ENCODE data around the gene CRADD. TPM values are rescaled to one million over a fixed set of nuclear protein-coding genes. Genes with fewer than 3 reads are reported as not detected.

CRADD gene
- total and polyA plus RNA-seq, 10 of the 15 experiments (the other 5 are each of a cell fraction or from before 2014, with no cell fraction given) = 7.6 to 15.5 (median 11.7) TPM

DNA sequence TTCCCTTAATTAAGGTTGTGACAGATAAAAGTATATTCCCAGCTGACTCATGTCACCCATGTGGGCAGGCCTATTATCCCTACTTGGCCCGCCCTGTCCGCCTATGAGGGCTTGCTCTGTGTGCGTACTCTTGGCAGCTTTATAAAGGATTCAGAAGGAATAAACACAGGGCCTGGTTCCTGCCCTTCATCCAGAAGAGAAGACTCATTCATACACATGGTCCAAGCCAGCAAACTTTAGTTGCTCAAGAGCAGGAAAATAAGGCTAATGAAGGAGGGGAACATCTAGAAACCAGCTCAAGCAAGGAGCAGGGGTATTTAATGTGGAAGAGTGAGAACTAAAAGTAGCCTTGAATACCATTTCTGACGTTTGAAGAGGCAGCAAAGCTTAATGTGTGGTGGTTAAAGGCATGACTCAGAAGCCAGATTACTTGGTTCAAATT, 141.9 kb downstream of the CRADD start (continued):
- TF ChIP-seq GATAD2B (conservative IDR thresholded peaks at IDR 0.05; ENCODE audit: low read depth) (no peak), MTA3 (IDR thresholded peaks at IDR 0.05; ENCODE audit: borderline replicate concordance, low read length) (no peak), JUNB (IDR thresholded peaks at IDR 0.05) (no peak)
- TF ChIP-seq, protein P1, sequence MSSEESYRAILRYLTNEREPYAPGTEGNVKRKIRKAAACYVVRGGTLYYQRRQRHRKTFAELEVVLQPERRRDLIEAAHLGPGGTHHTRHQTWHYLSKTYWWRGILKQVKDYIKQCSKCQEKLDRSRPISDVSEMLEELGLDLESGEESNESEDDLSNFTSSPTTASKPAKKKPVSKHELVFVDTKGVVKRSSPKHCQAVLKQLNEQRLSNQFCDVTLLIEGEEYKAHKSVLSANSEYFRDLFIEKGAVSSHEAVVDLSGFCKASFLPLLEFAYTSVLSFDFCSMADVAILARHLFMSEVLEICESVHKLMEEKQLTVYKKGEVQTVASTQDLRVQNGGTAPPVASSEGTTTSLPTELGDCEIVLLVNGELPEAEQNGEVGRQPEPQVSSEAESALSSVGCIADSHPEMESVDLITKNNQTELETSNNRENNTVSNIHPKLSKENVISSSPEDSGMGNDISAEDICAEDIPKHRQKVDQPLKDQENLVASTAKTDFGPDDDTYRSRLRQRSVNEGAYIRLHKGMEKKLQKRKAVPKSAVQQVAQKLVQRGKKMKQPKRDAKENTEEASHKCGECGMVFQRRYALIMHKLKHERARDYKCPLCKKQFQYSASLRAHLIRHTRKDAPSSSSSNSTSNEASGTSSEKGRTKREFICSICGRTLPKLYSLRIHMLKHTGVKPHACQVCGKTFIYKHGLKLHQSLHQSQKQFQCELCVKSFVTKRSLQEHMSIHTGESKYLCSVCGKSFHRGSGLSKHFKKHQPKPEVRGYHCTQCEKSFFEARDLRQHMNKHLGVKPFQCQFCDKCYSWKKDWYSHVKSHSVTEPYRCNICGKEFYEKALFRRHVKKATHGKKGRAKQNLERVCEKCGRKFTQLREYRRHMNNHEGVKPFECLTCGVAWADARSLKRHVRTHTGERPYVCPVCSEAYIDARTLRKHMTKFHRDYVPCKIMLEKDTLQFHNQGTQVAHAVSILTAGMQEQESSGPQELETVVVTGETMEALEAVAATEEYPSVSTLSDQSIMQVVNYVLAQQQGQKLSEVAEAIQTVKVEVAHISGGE (CRISPR knock-in tag; IDR thresholded peaks at IDR 0.05) = no peak

DNA sequence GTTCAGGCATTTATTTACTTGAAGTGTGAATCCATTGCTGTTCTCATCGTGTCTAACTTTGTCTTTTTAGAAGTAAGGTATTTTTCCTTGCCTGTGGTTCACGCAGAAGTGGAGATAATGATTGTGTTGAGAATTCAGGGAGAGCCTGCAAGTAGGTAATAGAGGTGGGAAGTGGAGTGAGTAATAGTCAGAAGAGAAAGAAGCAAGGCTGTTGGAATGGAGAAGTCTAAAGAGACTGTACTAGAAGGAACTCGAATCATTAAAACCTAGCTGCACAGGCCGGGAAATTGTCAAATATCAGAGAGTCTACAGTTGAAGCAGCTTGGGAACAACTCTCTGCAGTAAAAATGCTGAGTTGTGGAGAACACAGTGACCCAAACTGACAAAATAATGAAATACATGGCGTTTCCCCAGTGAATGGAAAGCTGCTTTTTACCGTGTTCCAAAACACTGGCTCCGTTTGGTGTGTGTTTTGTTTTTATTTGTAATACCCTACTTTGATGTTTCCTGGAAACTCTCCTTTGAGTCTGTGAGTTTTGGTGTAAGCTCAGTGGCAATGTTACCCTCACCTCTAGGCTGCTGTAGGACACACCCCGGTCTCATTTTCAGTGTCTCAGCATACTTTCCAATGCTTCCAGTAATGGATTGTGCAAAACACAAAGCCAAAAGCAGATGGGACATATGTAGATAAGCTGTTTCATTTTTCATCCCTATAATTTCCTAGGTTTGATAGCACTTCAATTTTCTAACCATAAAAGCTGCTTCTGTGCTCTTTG, 146.6 kb downstream of the CRADD start:
- FAIRE-seq (peak; percentile 52), DNase-seq (ENCODE audit: low read depth, low spot score) (no peak), ATAC-seq (no peak)
- ChIA-PET CTCF (interaction anchor here (0.8 kb wide), 1 partner anchor 278 kb away, joined by 3 read pairs; no protein-coding TSS in a partner anchor), RAD21 (ENCODE audit: unreplicated experiment) (no interaction called here), POLR2A (interaction anchor here (0.6 kb wide), 1 partner anchor 318 kb away, joined by 5 read pairs; no protein-coding TSS in a partner anchor), SMC1A (ENCODE audit: uncharacterized antibody, unreplicated experiment) (interaction anchor here (2.6 kb wide), 1 partner anchor 11 kb away, joined by 9 read pairs; no protein-coding TSS in a partner anchor)
- Histone ChIP-seq H2AFZ (ENCODE audit: control insufficient read depth, low read depth, low read length) (no peak overlapping the region), H3K27me3 (replicated peaks in 1 of 2; ENCODE audit: control insufficient read depth in 2 of 2, insufficient read depth in 2 of 2, low read length in 1 of 2) (no peaks in the 10 kb centered on the region), H3K36me3 (ENCODE audit: control insufficient read depth in 2 of 2, insufficient read depth in 2 of 2, low read length in 1 of 2) (no peaks in the 10 kb centered on the region), H3K79me2 (ENCODE audit: control insufficient read depth, insufficient read depth, low read length) (no peaks in the 10 kb centered on the region), H3K4me3 (no peak overlapping the region), H3K4me1 (ENCODE audit: control insufficient read depth, insufficient read depth, low read length) (no peaks in the 10 kb centered on the region), H3K27ac (ENCODE audit: control insufficient read depth, insufficient read depth) (no peak overlapping the region), H3K9me3 (replicated peaks; ENCODE audit: control insufficient read depth, insufficient read depth, low read length) (no peaks in the 10 kb centered on the region), H4K20me1 (ENCODE audit: control insufficient read depth, insufficient read depth) (no peaks in the 10 kb centered on the region), H3K9ac (ENCODE audit: control insufficient read depth, insufficient read depth, low read length) (no peak overlapping the region), H3K4me2 (ENCODE audit: control insufficient read depth, insufficient read depth) (no peak overlapping the region)
- 75% methylated on average over 8 of the region's 8 CpGs for WGBS (ENCODE audit: insufficient coverage, insufficient replicate concordance, low lambda C conversion rate, missing lambda C conversion rate)
- TF ChIP-seq ASH2L (IDR thresholded peaks at IDR 0.05; ENCODE audit: borderline replicate concordance, low read depth) (no peak), IKZF2 (IDR thresholded peaks at IDR 0.05) (no peak), JUND (IDR thresholded peaks at IDR 0.05; ENCODE audit: low read depth, low read length) (no peak), HDGF (IDR thresholded peaks at IDR 0.05) (no peak), STAT3 (IDR thresholded peaks at IDR 0.05; ENCODE audit: low read depth, low read length) (no peak)
- TF ChIP-seq, protein P2, sequence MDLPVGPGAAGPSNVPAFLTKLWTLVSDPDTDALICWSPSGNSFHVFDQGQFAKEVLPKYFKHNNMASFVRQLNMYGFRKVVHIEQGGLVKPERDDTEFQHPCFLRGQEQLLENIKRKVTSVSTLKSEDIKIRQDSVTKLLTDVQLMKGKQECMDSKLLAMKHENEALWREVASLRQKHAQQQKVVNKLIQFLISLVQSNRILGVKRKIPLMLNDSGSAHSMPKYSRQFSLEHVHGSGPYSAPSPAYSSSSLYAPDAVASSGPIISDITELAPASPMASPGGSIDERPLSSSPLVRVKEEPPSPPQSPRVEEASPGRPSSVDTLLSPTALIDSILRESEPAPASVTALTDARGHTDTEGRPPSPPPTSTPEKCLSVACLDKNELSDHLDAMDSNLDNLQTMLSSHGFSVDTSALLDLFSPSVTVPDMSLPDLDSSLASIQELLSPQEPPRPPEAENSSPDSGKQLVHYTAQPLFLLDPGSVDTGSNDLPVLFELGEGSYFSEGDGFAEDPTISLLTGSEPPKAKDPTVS (IDR thresholded peaks at IDR 0.05; ENCODE audit: low read depth, low read length) = no peak
- TF ChIP-seq, protein P3, sequence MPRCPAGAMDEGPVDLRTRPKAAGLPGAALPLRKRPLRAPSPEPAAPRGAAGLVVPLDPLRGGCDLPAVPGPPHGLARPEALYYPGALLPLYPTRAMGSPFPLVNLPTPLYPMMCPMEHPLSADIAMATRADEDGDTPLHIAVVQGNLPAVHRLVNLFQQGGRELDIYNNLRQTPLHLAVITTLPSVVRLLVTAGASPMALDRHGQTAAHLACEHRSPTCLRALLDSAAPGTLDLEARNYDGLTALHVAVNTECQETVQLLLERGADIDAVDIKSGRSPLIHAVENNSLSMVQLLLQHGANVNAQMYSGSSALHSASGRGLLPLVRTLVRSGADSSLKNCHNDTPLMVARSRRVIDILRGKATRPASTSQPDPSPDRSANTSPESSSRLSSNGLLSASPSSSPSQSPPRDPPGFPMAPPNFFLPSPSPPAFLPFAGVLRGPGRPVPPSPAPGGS (IDR thresholded peaks at IDR 0.05; ENCODE audit: borderline replicate concordance, insufficient read depth, low read depth, low read length, poor library complexity, severe bottlenecking) = no peak
- intact Hi-C loops (cut with micrococcal nuclease; ENCODE audit: unreplicated experiment) = no loop called here
- in situ Hi-C loops (cut with MboI) = no loop called here
- no TSS peak for BruUV-seq (replicated peaks)

Data from GM12878 (cell line).